ENCODE data around the gene BRMS1L. TPM values are rescaled to one million over a fixed set of nuclear protein-coding genes. Genes with fewer than 3 reads are reported as not detected.
"Not testable (repeated sequence)": the region's sequence is repeated elsewhere in the genome, so short reads cannot be mapped to it uniquely, and the experiment has no call there.

BRMS1L gene, protein sequence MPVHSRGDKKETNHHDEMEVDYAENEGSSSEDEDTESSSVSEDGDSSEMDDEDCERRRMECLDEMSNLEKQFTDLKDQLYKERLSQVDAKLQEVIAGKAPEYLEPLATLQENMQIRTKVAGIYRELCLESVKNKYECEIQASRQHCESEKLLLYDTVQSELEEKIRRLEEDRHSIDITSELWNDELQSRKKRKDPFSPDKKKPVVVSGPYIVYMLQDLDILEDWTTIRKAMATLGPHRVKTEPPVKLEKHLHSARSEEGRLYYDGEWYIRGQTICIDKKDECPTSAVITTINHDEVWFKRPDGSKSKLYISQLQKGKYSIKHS
- total RNA-seq, result 1 to 10 TPM; 8.1 to 8.2 TPM

DNA sequence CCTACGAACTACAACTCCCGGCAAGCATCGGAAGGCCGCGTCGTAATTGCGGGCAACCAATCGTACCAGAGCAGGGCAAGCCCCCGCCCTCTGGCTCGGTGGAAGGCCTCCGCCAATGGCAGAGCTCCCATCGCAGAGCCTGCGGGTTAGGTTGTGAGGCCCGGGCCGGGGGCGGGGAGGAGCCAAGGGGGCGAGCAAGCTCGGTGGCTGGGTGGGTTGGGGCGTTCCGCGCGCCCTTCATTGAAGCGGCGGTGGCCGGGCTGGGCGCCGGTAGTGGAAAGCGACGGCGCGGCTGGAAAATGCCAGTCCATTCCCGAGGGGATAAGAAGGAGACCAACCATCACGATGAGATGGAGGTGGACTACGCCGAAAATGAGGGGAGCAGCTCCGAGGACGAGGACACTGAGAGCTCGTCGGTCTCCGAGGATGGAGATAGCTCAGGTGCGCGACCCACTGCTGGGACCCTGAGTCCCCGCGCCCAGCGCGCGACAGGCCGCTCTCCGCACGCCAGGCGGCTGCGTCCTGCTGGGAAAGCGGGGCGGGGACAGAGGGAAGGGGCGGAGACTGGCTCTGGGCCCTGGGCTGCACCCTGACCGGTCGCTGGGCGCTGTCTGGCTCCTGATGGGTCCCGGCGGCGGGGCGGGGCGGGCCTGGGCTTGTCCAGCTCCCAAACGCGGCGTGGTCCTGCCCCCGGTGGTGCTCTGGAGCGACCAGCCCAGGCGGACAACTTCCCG, at the start of gene BRMS1L:
Gene BRMS1L, plus strand, starts transcription at position 121 of the 734 bp plus-strand sequence. Its CDS starts 179 bp downstream, at position 300.
- POLR2A ChIA-PET, result interaction anchor here (0.6 to 1.5 kb wide), 5 partner anchors 9 to 1196 kb away, joined by 5 to 15 read pairs (median 8); partner anchors contain the start of genes MBIP and RALGAPA1
- CTCF ChIA-PET, result interaction anchor here (1.3 to 1.7 kb wide), 3 partner anchors 8 to 17 kb away, joined by 3 to 9 read pairs (median 5); no protein-coding TSS in a partner anchor

- POLR2A ChIA-PET, result no interaction called here
- CTCF ChIA-PET, result interaction anchor here (1.3 kb wide), 1 partner anchor 706 kb away, joined by 4 read pairs; no protein-coding TSS in a partner anchor
Measured at GRCh38 chr14:35776823-35777222, 49.3 kb upstream of the BRMS1L start.

GRCh38 chr14:35777550-35777949, 48.6 kb upstream of the BRMS1L start:
- POLR2A ChIA-PET, result not testable (repeated sequence)
- CTCF ChIA-PET, result interaction anchor here (1.3 kb wide), 1 partner anchor 705 kb away, joined by 4 read pairs; no protein-coding TSS in a partner anchor

- CTCF ChIA-PET, result no interaction called here
- POLR2A ChIA-PET, result no interaction called here
Measured at GRCh38 chr14:35779368-35779767, 46.8 kb upstream of the BRMS1L start.

DNA sequence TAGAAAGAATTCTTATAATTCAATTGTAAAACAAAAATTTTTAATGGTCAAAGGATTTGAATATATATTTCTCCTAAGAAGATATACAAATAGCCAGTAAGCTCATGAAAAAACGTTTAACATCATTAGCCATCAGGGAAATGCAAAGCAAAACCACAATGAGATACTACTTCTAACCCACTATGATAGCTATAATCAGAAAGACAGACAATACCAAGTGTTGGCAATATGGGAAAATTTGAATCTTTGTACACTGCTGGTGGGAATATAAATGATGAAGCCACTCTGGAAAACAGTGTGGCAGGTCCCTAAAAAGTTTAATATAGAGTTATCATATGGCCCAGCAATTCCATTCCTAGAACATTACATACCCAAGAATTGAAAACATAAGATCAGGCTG, 42.4 kb upstream of the BRMS1L start:
- ChIA-PET POLR2A (no interaction called here), CTCF (no interaction called here)

GRCh38 chr14:35786856-35787255, 39.3 kb upstream of the BRMS1L start:
- POLR2A ChIA-PET, result no interaction called here
- CTCF ChIA-PET, result no interaction called here

GRCh38 chr14:35789651-35790050, 36.5 kb upstream of the BRMS1L start:
- CTCF ChIA-PET, result interaction anchor here (1.2 kb wide), 1 partner anchor 20 kb away, joined by 3 read pairs; the partner anchor contains the start of gene RALGAPA1
- POLR2A ChIA-PET, result no interaction called here

- ChIA-PET POLR2A (no interaction called here), CTCF (interaction anchor here (0.7 kb wide), 2 partner anchors 22 to 34 kb away, joined by 3 read pairs; no protein-coding TSS in a partner anchor)
Measured at GRCh38 chr14:35797796-35798195, 28.3 kb upstream of the BRMS1L start.

DNA sequence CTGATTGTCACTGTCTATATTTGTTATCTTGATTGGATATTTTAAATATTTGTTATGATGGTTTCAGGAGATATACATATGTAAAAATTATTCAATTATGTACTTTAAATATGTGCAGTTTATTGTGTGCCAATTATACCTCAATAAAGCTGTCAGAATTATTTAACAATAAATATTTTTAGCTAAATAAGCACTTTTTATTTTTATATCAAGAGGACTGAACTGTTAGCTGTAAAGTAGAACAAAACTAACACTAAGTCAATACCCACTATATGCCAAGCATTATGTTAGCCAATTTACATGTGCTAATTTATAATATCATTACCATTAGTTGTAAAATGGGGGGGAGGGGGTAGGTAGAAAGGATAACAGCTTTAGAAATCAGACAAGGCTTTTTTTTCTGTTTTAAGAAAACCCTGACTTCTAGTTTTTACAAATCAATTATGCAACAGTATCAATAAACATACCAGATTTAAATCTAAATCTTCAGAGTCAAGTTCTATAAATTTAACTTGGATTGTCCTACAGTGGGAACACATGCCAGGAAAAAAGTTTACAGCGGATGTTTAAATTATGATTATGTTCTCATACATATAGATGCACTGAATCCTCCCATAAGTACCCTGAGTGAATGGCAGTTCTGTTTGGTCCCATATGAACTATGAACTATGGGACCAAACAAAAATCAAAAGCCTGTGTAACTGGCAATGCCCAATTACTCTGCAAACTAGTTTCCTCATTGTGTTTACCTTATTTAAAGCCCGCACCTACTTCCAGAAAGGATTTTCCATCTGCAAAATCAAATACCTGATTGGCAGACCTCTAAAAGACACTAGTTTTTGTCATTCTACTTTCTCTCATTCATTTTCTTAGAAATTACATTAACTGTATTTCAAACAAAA, 19.9 kb upstream of the BRMS1L start:
- POLR2A ChIA-PET, result no interaction called here
- CTCF ChIA-PET, result no interaction called here

- CTCF ChIA-PET, result no interaction called here
- POLR2A ChIA-PET, result no interaction called here
Measured at GRCh38 chr14:35807131-35807961, 18.8 kb upstream of the BRMS1L start.

GRCh38 chr14:35808076-35808637, 18.0 kb upstream of the BRMS1L start:
- POLR2A ChIA-PET, result no interaction called here

DNA sequence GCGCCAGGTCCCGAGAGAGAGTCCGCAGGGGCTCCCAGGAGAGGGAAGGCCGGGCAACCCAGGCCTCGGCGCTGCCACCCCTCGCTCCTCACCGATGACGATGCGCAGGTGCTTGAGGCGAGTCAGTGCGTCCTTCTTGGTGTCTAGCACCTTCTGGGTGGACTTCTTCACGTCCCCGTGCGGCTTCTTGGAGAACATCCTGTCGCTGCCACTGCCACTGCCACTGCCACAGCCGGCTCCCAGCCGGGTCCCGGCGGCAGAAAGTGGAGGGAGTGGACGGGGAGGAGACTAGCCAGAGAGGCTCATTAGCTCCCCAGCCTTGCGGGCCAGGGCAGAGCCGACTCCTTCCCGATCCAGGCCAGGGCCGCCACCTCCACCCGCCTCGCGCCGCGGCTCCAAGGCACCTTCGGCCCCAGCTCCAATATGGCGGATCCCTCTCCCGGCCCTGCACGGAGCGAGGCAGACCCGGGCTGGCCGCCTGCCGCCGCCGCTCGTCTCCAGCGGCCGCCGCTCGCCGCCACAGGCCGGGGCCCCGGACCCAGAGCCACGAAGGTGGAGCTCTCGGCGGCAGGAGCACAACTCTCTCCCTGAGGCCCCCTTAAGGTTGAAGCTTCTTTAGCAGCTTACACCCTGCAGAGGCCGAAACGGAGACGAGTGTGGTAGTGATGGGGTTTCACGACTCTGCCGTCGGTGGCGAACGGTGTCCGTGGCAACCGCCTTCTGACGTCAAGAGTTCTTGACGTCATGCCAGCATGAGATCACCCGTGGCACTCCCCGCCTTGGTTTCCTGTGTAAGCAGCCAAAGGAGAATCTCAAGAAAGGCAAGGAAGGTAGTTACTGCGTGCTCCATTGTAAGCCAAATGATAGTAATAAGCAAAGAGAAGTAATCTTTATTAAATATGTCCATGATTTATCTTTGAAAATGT, 17.2 kb upstream of the BRMS1L start, which contains the start of gene RALGAPA1:
Gene RALGAPA1, minus strand, starts transcription at position 658 of the 926 bp plus-strand sequence. Its CDS starts 460 bp downstream, at position 198.
- POLR2A ChIA-PET, result interaction anchor here (1.1 to 1.3 kb wide), 2 partner anchors 17 to 393 kb away, joined by 3 to 6 read pairs; partner anchors contain the start of gene BRMS1L
- CTCF ChIA-PET, result interaction anchor here (0.9 kb wide), 1 partner anchor 19 kb away, joined by 3 read pairs; no protein-coding TSS in a partner anchor

More at GRCh38 chr14:35808076-35808637, 18.0 kb upstream of the BRMS1L start:
- CTCF ChIA-PET, result no interaction called here

DNA sequence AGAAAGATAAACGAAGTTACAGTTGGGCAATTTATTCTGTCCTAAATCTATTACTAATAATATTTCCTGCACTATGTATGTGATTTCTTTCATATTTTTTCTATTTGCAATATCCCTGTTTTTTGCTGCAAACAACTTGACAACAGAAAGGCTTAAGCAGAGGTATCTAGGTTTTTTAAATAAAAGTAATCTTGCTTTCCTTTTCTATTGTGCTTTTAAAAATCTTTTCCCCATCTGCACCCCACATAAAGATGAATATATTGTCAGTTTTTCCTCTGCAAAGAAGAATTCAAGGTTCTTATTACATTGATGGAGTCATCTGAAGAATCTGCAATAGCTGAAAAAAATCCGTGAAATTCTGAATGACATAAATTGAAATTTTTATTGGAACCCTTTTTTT, 16.5 kb upstream of the BRMS1L start:
- POLR2A ChIA-PET, result interaction anchor here (1.1 to 1.3 kb wide), 2 partner anchors 17 to 393 kb away, joined by 3 to 6 read pairs; partner anchors contain the start of gene BRMS1L

GRCh38 chr14:35810963-35811362, 15.2 kb upstream of the BRMS1L start:
- CTCF ChIA-PET, result no interaction called here
- POLR2A ChIA-PET, result no interaction called here

More for the DNA sequence above, 16.5 kb upstream of the BRMS1L start:
- CTCF ChIA-PET, result interaction anchor here (0.6 to 0.9 kb wide), 2 partner anchors 20 to 58 kb away, joined by 3 read pairs; no protein-coding TSS in a partner anchor

DNA sequence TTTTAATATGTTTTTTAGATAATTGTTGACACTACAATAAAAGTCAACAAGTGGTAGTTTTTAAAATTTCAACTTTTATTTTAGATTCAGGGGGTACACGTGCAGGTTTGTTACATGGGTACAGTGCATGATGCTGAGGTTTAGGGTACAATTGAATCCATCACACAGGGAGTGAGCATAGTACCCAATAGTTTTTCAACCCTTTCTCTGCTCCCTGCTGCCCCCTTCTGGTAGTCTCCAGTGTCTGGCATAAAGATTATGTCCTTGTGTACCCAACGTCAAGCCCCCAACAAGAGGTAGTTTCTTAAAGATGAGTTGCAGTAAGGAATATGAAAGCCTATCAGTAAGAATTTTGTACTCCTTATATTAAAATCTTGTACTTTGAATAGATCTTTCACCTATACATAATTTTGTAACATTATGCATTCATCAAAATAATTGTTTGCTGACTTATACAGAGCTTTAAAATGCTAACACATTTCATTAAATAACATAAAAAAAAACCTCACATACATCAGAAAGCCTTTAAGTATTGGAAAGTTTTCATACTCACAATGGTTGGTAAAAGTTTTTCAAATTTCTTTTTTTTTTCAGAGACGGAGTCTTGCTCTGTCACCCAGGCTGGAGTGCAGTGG, 11.7 kb upstream of the BRMS1L start:
- ChIA-PET CTCF (interaction anchor here (1.0 to 2.3 kb wide), 4 partner anchors 12 to 386 kb away, joined by 3 to 9 read pairs (median 4); partner anchors contain the start of gene BRMS1L), POLR2A (interaction anchor here (0.6 kb wide), 1 partner anchor 346 kb away, joined by 6 read pairs; no protein-coding TSS in a partner anchor)
